Colonic mucosa (tissue), 4 donors: ENCODE measurements around the gene DGKH. TPM values are rescaled to one million over a fixed set of nuclear protein-coding genes. Genes with fewer than 3 reads are reported as not detected.
A peak's percentile ranks its signal among the peaks of the same experiment; 100 is the strongest.

Source experiments
- DNase-seq: peaks from one replicate; pipeline ENCODE4 v3.0.0-alpha.2; 2020
- H3K27ac ChIP-seq: fragments of 200-600 bp; one replicate; pipeline ENCODE4 v1.8.0; 2021
- H3K27me3 ChIP-seq: fragments of 200-600 bp; one replicate; pipeline ENCODE4 v1.8.0; 2021
- H3K36me3 ChIP-seq: fragments of 200-600 bp; one replicate; pipeline ENCODE4 v1.8.0; 2021
- H3K4me1 ChIP-seq: fragments of 200-600 bp; one replicate; pipeline ENCODE4 v1.8.0; 2021; ENCODE audit warnings: mild to moderate bottlenecking
- H3K4me3 ChIP-seq: fragments of 200-600 bp; one replicate; pipeline ENCODE4 v1.8.0; 2021
- H3K9ac ChIP-seq, 2 donors: one replicate each; pipeline ENCODE4 v1.7.0; 2013; ENCODE audit warnings: control low read depth in 2 of 2, low read depth in 2 of 2, low read length in 2 of 2
- H3K9me3 ChIP-seq: fragments of 200-600 bp; one replicate; pipeline ENCODE4 v1.8.0; 2021
- CTCF ChIP-seq: fragments of 200-600 bp; IDR thresholded peaks from one replicate; pipeline ENCODE4 v1.8.0; 2022; ENCODE audit warnings: antibody characterized with exemption, mild to moderate bottlenecking
- intact Hi-C: fragments of 100-400 bp; cut with DNase I; formaldehyde crosslinking; loops from one replicate; pipeline ENCODE4 v1.14.1; 2022
- total RNA-seq, 2 donors: library from RNA; stranded (reverse); fragmentation: NEBNext Ultra II Directional in 1 of 2; extraction: Animal tissue kit (Norgen Biotek cat#: 25700) in 1 of 2; gene quantifications; one replicate each; pipeline ENCODE4 v1.2.1, GENCODE V29; 2021
- donor health status: healthy.
- donor health status: DM: no; HTN: no; CAD: no.
- donor health status: DM: no; HTN: no; CAD: no.

DGKH gene
- total RNA-seq, 2 donors from 2014 or later, result 15.5 to 17.9 TPM

DNA sequence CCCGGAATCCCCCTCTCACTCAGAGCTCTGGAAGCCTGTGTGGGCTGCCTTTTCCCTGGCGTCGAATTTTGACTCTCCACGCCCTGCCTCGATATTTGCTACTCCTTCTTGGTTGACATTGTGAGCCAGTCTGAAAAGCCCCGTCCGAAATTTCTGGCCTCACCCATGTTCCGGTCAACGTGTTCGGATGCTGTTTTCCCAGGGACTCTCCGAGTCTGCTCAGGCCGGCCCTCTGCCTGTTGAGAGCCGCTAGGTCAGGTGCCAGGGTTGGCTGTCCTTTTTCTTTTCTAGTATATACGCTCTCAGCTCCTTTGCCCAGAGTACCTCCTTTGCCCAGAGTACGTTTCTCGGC lies 6.8 kb upstream of the DGKH start:
- Histone ChIP-seq H3K27me3 (no peaks in the 10 kb centered on the region), H3K27ac (peak overlapping the region; percentile 96), H3K9me3 (no peaks in the 10 kb centered on the region)

GRCh38 chr13:42043676-42044075 lies 4.8 kb upstream of the DGKH start:
- no peak for TF ChIP-seq CTCF
- no peak overlapping the region for H3K27ac ChIP-seq
- H3K9ac ChIP-seq, result no peak overlapping the region
- no peak for DNase-seq
- no peaks in the 10 kb centered on the region for H3K36me3 ChIP-seq
- intact Hi-C loops, result loop anchor here (5.0 kb wide), 1 partner anchor 81 kb away; the partner anchor contains the start of gene VWA8
- H3K9me3 ChIP-seq, result no peaks in the 10 kb centered on the region
- no peaks in the 10 kb centered on the region for H3K4me1 ChIP-seq
- no peak overlapping the region for H3K4me3 ChIP-seq
- no peaks in the 10 kb centered on the region for H3K27me3 ChIP-seq

More for the DNA sequence above, 6.8 kb upstream of the DGKH start:
- peak; percentile 36 for TF ChIP-seq CTCF
- Histone ChIP-seq H3K4me1 (no peaks in the 10 kb centered on the region), H3K9ac (peak overlapping the region; percentile 52 to 68), H3K4me3 (peak overlapping the region; percentile 92), H3K36me3 (no peaks in the 10 kb centered on the region)
- DNase-seq, result peak; percentile 71
- intact Hi-C loops, result loop anchor here (5.0 kb wide), 1 partner anchor 79 kb away; the partner anchor contains the start of gene VWA8

GRCh38 chr13:42046448-42046847 lies 2.0 kb upstream of the DGKH start:
- no peak for TF ChIP-seq CTCF
- DNase-seq, result no peak
- Histone ChIP-seq H3K27ac (peak overlapping the region; percentile 96), H3K9me3 (no peaks in the 10 kb centered on the region), H3K27me3 (no peaks in the 10 kb centered on the region), H3K4me3 (no peak overlapping the region), H3K4me1 (no peaks in the 10 kb centered on the region), H3K36me3 (no peaks in the 10 kb centered on the region), H3K9ac (no peak overlapping the region)
- intact Hi-C loops, result no loop called here

GRCh38 chr13:42047561-42048341 lies 697 bp upstream of the DGKH start:
- no peaks in the 10 kb centered on the region for H3K4me1 ChIP-seq
- H3K36me3 ChIP-seq, result no peaks in the 10 kb centered on the region
- peak overlapping the region; percentile 94 for H3K4me3 ChIP-seq
- peak overlapping the region; percentile 71 to 87 for H3K9ac ChIP-seq
- no peaks in the 10 kb centered on the region for H3K9me3 ChIP-seq
- H3K27me3 ChIP-seq, result no peaks in the 10 kb centered on the region
- H3K27ac ChIP-seq, result peak overlapping the region; percentile 96
- DNase-seq, result peak; percentile 74
- TF ChIP-seq CTCF, result no peak
- intact Hi-C loops, result no loop called here

- Histone ChIP-seq H3K9me3 (no peaks in the 10 kb centered on the region), H3K36me3 (no peaks in the 10 kb centered on the region), H3K27ac (peak overlapping the region; percentile 96), H3K27me3 (no peaks in the 10 kb centered on the region), H3K9ac (peak overlapping the region; percentile 78 to 87), H3K4me1 (no peaks in the 10 kb centered on the region), H3K4me3 (peak overlapping the region; percentile 94)
- DNase-seq, result peak; percentile 92
- TF ChIP-seq CTCF, result no peak
- intact Hi-C loops, result no loop called here
These were observed 421 bp downstream of the DGKH start for GRCh38 chr13:42048684-42049453.
